Colonic mucosa (tissue), 4 donors: Measurements from ENCODE around the gene PRPF6. TPM values are rescaled to one million over a fixed set of nuclear protein-coding genes. Genes with fewer than 3 reads are reported as not detected.

Experiments
- DNase-seq: peaks from one replicate; pipeline ENCODE4 v3.0.0-alpha.2; 2020
- H3K27ac ChIP-seq: fragments of 200-600 bp; one replicate; pipeline ENCODE4 v1.8.0; 2021
- H3K27me3 ChIP-seq: fragments of 200-600 bp; one replicate; pipeline ENCODE4 v1.8.0; 2021
- H3K36me3 ChIP-seq: fragments of 200-600 bp; one replicate; pipeline ENCODE4 v1.8.0; 2021
- H3K4me1 ChIP-seq: fragments of 200-600 bp; one replicate; pipeline ENCODE4 v1.8.0; 2021; ENCODE audit warnings: mild to moderate bottlenecking
- H3K4me3 ChIP-seq: fragments of 200-600 bp; one replicate; pipeline ENCODE4 v1.8.0; 2021
- H3K9ac ChIP-seq, 2 donors: one replicate each; pipeline ENCODE4 v1.7.0; 2013; ENCODE audit warnings: control low read depth in 2 of 2, low read depth in 2 of 2, low read length in 2 of 2
- H3K9me3 ChIP-seq: fragments of 200-600 bp; one replicate; pipeline ENCODE4 v1.8.0; 2021
- intact Hi-C: fragments of 100-400 bp; cut with DNase I; formaldehyde crosslinking; loops from one replicate; pipeline ENCODE4 v1.14.1; 2022
- total RNA-seq, 2 donors: library from RNA; stranded (reverse); fragmentation: NEBNext Ultra II Directional in 1 of 2; extraction: Animal tissue kit (Norgen Biotek cat#: 25700) in 1 of 2; gene quantifications; one replicate each; pipeline ENCODE4 v1.2.1, GENCODE V29; 2021
- TF ChIP-seq, protein P1 (sequence below): fragments of 200-600 bp; IDR thresholded peaks from one replicate; pipeline ENCODE4 v1.8.0; 2022; ENCODE audit warnings: antibody characterized with exemption, mild to moderate bottlenecking
- donor health status: healthy.
- donor health status: DM: no; HTN: no; CAD: no.
- donor health status: DM: no; HTN: no; CAD: no.

PRPF6 gene
- total RNA-seq, 2 donors from 2014 or later = 53.0 to 68.6 TPM

DNA sequence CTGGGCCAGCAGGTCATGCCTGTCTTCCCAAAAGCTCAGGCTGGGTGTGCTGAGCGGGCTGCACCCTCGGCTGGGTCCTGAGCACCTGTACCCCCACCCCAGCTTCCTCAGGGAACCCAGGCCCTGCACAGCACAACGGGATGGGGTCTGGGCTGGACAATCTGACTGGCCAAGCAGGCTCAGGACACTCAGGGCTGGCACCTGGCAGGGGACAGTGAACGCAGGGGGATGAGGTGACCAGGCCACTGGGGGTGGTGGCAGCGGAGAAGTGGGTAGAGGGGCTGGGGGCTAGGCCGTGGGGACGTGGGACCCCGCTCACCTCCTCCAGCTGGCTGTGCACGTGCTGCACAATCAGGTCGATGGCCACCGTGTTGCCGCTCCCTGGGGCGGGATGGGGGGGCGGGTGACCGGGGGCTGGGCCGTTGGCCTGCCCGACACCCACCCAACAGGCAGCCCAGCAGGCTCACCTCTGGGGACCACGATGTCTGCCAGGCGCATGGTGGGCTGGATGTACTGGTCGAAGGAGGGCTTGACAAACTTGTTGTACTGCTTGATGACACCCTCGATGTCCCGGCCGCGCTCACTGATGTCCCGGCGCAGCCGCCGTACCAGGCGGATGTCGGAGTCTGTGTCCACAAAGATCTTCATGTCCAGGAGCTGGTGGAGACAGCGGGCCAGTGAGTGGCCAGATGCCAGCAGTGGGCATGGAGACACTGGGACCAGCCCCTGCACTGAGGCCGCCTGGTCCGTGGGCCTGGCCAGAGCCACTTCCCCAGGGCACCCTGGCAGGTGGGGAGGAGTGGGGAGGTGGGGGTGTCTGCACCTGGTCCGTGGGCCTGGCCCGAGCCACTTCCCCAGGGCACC, 36.6 kb upstream of the PRPF6 start:
- no peak overlapping the region for H3K27ac ChIP-seq
- no peak overlapping the region for H3K9ac ChIP-seq
- intact Hi-C loops = no loop called here
- DNase-seq = no peak
- H3K27me3 ChIP-seq = no peaks in the 10 kb centered on the region
- H3K4me1 ChIP-seq = peaks cover 15% of the 10 kb centered on the region
- H3K4me3 ChIP-seq = no peak overlapping the region
- no peaks in the 10 kb centered on the region for H3K9me3 ChIP-seq
- TF ChIP-seq, protein P1, sequence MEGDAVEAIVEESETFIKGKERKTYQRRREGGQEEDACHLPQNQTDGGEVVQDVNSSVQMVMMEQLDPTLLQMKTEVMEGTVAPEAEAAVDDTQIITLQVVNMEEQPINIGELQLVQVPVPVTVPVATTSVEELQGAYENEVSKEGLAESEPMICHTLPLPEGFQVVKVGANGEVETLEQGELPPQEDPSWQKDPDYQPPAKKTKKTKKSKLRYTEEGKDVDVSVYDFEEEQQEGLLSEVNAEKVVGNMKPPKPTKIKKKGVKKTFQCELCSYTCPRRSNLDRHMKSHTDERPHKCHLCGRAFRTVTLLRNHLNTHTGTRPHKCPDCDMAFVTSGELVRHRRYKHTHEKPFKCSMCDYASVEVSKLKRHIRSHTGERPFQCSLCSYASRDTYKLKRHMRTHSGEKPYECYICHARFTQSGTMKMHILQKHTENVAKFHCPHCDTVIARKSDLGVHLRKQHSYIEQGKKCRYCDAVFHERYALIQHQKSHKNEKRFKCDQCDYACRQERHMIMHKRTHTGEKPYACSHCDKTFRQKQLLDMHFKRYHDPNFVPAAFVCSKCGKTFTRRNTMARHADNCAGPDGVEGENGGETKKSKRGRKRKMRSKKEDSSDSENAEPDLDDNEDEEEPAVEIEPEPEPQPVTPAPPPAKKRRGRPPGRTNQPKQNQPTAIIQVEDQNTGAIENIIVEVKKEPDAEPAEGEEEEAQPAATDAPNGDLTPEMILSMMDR = no peak
- peaks cover 17% of the 10 kb centered on the region for H3K36me3 ChIP-seq

DNA sequence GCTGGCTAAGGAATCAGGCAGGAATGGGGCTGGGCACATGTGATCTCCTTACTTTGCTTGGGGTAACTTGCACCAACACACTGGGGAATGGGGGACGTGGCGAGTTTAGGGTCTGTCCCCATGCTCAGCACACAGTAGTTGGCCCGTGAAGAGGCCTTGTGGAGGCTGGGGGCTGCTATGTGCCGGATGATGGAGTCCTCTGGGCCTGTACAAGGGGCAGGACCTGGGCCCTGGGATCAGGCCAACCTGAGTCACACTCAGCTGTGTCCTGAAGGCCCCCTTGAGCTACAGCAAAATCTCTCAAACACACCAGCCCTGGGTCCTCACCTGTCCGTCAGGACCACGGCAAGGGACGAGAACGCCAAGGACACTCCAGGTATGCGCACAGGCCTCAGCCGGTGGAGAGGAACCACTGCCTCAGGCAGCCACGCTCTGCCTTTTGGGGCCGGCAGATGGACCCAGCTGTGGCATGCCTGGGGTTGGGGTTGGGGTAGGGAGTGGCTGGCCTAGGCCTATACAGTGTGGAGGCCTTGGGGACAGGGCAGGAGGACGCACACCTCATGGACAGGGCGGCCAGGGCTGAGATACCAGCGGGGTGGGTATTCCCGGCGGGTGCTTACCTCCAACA, 35.8 kb upstream of the PRPF6 start:
- Histone ChIP-seq H3K36me3 (peaks cover 17% of the 10 kb centered on the region), H3K4me1 (peaks cover 19% of the 10 kb centered on the region), H3K9me3 (no peaks in the 10 kb centered on the region), H3K27ac (no peak overlapping the region), H3K4me3 (no peak overlapping the region), H3K9ac (no peak overlapping the region), H3K27me3 (no peaks in the 10 kb centered on the region)
- intact Hi-C loops = no loop called here
- TF ChIP-seq, protein P1 = no peak
- DNase-seq = no peak

DNA sequence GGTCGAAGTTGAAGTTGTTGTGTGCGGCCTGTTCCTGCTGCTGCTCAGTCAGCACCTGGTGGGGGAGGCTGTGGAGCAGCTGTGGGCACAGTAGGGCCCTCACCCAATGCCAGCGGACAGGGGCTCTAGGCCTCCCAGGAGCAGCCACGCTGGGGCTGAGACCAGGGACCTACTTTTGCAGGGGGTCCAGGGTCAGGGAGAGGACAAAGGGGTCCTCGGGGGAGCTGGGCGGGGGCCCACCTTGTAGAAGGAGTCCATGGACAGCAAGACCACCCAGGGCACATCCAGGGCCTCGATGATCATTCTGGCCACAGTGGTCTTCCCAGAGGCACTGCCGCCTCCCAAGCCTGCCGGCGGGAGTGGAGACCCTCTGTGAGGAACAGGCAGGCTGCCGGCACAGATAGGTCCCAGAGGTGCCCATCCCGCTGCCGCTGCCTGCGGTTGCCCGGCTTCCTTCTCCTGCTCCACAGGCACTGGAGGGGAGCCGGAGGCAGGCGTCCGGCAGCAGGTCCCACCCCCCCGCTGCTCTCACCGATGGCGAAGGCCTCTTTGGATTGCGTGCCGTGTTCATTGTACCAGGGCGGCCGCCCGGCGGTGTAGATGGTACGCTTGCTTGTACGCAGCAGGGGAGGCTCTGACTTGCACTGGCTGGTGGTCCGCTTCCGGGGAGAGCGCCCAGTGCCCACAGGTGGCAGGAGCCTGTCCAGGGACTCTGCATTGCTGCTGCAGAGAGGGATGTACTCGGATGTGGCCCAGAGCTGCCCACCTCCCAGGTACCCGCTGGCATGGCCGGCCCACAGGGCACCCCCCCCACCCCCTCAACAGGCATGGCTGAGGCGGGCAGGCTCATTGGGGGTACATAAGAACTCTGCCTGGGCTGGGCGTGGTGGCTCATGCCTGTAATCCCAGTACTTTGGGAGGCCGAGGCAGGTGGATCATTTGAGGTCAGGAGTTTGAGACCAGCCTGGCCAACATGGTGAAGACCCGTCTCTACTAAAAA, 34.7 kb upstream of the PRPF6 start:
- DNase-seq = no peak
- Histone ChIP-seq H3K9ac (no peak overlapping the region), H3K36me3 (peaks cover 14% of the 10 kb centered on the region), H3K4me3 (no peak overlapping the region), H3K27me3 (no peaks in the 10 kb centered on the region), H3K27ac (no peak overlapping the region), H3K9me3 (no peaks in the 10 kb centered on the region), H3K4me1 (peaks cover 24% of the 10 kb centered on the region)
- intact Hi-C loops = no loop called here
- TF ChIP-seq, protein P1 = no peak

- no peak for DNase-seq
- Histone ChIP-seq H3K27me3 (no peaks in the 10 kb centered on the region), H3K36me3 (peaks cover 14% of the 10 kb centered on the region), H3K4me1 (peaks cover 31% of the 10 kb centered on the region), H3K9ac (no peak overlapping the region), H3K4me3 (no peak overlapping the region), H3K9me3 (no peaks in the 10 kb centered on the region), H3K27ac (no peak overlapping the region)
- intact Hi-C loops = no loop called here
- TF ChIP-seq, protein P1 = no peak
These were observed 33.8 kb upstream of the PRPF6 start for GRCh38 chr20:63946986-63947637.
